ENCODE data around the gene ITGAX. TPM values are rescaled to one million over a fixed set of nuclear protein-coding genes. Genes with fewer than 3 reads are reported as not detected.

ITGAX gene
- total RNA-seq, 4 donors from 2014 or later: 0.30 to 3.3 (median 1.1) TPM

DNA sequence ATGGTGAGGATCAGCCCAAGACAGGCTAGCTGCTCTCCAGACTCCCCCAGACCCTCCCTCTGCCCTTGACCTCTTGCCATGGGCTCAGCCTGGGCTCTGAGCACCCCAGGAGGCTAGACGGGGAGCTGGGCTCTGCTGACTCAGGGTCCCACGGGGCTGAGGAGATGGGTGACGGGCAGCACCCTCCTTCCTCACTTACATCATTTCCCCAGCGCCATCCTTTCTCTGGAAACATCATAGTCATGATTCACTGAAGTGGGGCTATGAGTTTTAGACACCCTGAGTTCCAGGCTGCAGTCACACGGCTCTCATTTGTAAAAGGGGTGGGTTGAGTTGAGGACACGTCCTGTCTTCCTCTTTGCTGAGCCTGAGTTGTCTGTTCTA is 3.0 kb upstream of the ITGAX start:
- DNase-seq (ENCODE audit: low spot score in 2 of 2): no peak
- 46 to 62% methylated on average over 6 of the region's 6 CpGs for WGBS, 2 donors

DNA sequence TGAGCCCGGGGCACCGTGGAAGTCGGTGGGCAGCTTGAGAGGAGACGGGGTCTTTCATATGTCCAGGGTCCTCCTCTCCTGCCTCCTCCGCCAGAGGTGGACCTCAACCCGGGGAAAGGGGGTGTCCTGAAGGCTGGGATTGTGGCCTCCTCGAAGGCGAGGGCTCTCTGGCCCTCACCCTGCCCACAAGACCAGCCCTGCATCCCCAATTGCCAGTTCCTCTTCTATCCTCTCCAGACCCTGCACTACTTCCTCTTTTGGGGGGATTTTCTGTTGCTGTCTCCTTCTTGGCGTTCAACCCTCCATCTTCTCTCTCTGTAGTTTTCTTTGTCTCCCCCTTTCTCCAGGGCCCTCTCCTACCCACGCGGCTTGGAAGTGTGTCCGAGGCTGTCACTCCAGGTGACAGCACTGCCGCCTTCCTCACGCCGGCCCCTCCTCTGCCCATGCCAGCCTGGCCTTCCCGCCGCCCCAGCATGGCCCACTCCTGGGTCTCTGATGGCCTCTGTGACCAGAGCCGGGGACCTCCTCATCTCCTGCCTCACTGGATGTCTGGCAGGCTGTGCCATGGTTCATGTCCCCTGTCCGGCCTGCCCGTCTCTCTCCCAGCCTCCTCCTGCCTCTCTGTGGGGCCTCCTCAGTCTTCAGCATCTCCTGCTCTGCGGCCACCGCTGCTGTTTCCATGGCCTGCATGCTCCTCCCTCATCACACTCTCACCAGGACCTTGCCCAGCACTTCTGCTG is 2.4 kb upstream of the ITGAX start:
- no peak overlapping the region for H3K4me3 ChIP-seq (ENCODE audit: low read depth, poor library complexity, severe bottlenecking)
- 80 to 85% methylated on average over 22 of the region's 22 CpGs for WGBS, 2 donors
- TF ChIP-seq POLR2A (IDR thresholded peaks at IDR 0.05): no peak
- TF ChIP-seq, protein P1, sequence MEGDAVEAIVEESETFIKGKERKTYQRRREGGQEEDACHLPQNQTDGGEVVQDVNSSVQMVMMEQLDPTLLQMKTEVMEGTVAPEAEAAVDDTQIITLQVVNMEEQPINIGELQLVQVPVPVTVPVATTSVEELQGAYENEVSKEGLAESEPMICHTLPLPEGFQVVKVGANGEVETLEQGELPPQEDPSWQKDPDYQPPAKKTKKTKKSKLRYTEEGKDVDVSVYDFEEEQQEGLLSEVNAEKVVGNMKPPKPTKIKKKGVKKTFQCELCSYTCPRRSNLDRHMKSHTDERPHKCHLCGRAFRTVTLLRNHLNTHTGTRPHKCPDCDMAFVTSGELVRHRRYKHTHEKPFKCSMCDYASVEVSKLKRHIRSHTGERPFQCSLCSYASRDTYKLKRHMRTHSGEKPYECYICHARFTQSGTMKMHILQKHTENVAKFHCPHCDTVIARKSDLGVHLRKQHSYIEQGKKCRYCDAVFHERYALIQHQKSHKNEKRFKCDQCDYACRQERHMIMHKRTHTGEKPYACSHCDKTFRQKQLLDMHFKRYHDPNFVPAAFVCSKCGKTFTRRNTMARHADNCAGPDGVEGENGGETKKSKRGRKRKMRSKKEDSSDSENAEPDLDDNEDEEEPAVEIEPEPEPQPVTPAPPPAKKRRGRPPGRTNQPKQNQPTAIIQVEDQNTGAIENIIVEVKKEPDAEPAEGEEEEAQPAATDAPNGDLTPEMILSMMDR (IDR thresholded peaks at IDR 0.05): no peak
- intact Hi-C loops (cut with DNase I; ENCODE audit: low total_unique reads): no loop called here
- DNase-seq (ENCODE audit: low spot score in 2 of 2): no peak

More for the DNA sequence above, 3.0 kb upstream of the ITGAX start:
- TF ChIP-seq POLR2A (IDR thresholded peaks at IDR 0.05): no peak
- TF ChIP-seq, protein P1 (IDR thresholded peaks at IDR 0.05): no peak
- intact Hi-C loops (cut with DNase I; ENCODE audit: low total_unique reads): no loop called here
- no peak overlapping the region for H3K4me3 ChIP-seq (ENCODE audit: low read depth, poor library complexity, severe bottlenecking)

DNA sequence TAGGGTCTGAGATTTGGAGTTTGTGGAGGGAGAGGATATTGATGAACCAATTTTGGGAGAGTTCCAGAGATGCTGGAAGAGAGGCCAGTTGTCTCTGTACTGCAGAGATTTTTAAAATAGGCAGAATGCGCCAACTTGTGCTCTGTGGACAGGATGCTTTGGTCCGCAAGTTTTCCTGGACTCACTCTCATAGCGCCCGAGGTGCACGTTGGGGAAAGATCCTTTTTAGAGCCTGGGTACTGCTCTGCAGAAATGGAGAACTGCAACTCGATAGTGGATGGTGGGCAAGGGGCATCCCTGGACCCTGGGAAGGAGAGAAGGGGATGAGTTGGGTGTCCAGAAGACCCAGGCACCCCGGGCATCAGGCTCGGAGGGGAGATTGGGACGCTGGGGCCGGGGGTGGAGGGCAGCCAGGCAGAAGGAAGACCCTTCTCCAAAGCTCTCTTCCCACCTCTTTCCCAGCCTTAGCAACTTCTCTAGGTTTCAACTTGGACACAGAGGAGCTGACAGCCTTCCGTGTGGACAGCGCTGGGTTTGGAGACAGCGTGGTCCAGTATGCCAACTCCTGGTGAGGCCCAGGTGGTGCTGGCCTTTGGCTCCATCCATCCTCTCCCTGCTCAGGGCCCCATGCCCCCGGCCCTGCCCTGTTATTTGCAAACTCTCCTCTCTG is 590 bp downstream of the ITGAX start:
- intact Hi-C loops (cut with DNase I; ENCODE audit: low total_unique reads): no loop called here
- TF ChIP-seq POLR2A (IDR thresholded peaks at IDR 0.05): no peak
- TF ChIP-seq, protein P1 (IDR thresholded peaks at IDR 0.05): no peak
- no peak overlapping the region for H3K4me3 ChIP-seq (ENCODE audit: low read depth, poor library complexity, severe bottlenecking)
- DNase-seq (ENCODE audit: low spot score in 2 of 2): no peak
- 72 to 77% methylated on average over 14 of the region's 14 CpGs for WGBS, 2 donors

DNA sequence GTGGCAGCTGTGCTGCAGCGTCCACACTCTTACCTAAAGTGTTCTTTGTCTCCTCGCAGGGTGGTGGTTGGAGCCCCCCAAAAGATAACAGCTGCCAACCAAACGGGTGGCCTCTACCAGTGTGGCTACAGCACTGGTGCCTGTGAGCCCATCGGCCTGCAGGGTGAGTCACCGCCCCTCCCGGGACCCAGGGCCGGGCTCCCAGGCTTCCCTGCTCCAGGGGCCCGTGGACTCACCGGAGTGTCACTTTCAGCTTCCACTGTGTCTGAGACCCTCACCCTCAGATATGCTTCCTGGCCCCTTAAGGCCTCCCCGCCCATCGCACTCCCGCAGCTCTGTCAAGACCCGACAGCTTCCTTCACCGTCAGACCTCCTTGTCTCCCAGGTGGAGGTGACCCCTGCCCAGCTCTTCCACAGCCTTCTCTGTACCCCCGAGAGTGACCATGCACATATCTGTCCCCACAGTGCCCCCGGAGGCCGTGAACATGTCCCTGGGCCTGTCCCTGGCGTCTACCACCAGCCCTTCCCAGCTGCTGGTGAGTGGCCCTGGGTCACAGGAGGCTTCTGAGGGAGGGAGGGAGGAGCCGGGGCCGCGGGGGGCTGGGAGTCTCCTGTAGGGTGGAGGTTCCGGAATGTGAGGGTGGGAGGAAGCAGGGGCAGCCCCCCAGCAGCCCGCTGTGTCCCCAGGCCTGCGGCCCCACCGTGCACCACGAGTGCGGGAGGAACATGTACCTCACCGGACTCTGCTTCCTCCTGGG is 1.8 kb downstream of the ITGAX start:
- no peak for DNase-seq (ENCODE audit: low spot score in 2 of 2)
- 66 to 70% methylated on average over 26 to 28 of the region's 28 CpGs for WGBS, 2 donors
- no peak overlapping the region for H3K4me3 ChIP-seq (ENCODE audit: low read depth, poor library complexity, severe bottlenecking)
- TF ChIP-seq POLR2A (IDR thresholded peaks at IDR 0.05): no peak
- TF ChIP-seq, protein P1 (IDR thresholded peaks at IDR 0.05): no peak
- intact Hi-C loops (cut with DNase I; ENCODE audit: low total_unique reads): no loop called here

DNA sequence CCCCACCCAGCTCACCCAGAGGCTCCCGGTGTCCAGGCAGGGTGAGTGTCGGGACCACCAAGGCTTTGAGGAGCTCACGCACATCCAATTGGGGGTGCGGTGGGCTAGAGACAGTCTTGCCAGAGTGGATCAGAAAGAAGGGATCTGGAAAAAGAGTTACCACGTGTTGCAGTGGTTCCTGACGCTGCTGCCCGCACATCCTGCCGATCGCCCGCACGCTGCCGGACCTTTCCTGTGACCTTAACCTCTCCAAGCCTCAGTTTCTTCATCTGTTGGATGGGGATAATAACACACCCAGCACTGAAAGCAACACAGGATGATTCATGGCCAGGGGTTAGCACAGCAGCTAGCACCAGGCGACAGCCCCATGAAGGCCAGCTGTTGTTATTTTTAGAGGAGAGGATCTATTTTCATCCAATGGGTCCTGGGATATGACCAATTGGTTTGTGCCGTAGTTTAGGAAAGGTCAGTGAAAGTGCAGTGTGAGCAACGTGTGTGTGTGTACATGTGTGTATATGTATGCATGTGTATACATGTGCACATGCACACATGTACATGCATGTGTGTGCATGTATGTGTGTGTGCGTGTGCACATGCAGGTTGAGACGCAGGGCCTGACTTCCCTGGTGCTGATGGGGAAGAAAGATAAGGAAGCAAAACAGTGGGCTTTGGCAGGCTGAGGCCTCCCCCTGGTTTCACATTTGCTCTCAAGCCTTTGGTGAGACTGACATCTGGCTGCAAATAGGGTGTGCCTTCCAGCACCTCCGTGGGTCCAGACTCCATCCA is 2.5 kb downstream of the ITGAX start:
- no peak for DNase-seq (ENCODE audit: low spot score in 2 of 2)
- 72 to 74% methylated on average over 17 to 18 of the region's 18 CpGs for WGBS, 2 donors
- no peak overlapping the region for H3K4me3 ChIP-seq (ENCODE audit: low read depth, poor library complexity, severe bottlenecking)
- intact Hi-C loops (cut with DNase I; ENCODE audit: low total_unique reads): no loop called here
- no peak for TF ChIP-seq POLR2A (IDR thresholded peaks at IDR 0.05)
- TF ChIP-seq, protein P1 (IDR thresholded peaks at IDR 0.05): no peak

Measured in lower leg skin (tissue), 4 donors.